OCI-LY1 (cell line): ENCODE data around the gene TOR1B.

ENCODE experiments used
- CTCF ChIP-seq: fragments of 200-600 bp; sonication (generic), shearing (Covaris generic); IDR thresholded peaks from 2 replicates; pipeline ENCODE4 v1.5.1; 2017; ENCODE audit warnings: mild to moderate bottlenecking, antibody characterized with exemption, low read length, moderate library complexity, mixed read lengths
- EZH2 ChIP-seq: fragments of 200-600 bp; sonication (generic), shearing (Covaris generic); IDR thresholded peaks from 2 replicates; pipeline ENCODE4 v1.8.0; 2017; ENCODE audit warnings: borderline replicate concordance, mixed run types, mild to moderate bottlenecking, antibody characterized with exemption, low read length, moderate library complexity, mixed read lengths

- TF ChIP-seq CTCF: no peak
- TF ChIP-seq EZH2: no peak
These were observed 20.6 kb downstream of the TOR1B start for GRCh38 chr9:129823542-129823934.
